Fibroblast of pulmonary artery (primary cell): ENCODE data around the gene SLCO4C1.

Experiments used
- DNase-seq: peaks from one replicate; pipeline ENCODE4 v3.0.0-alpha.2; 2010; ENCODE audit warnings: low read depth
- H3K4me3 ChIP-seq: replicated peaks from 2 replicates; pipeline ENCODE4 v1.5.1; 2011; ENCODE audit warnings: low read depth, mild to moderate bottlenecking, control low read depth, low read length, moderate library complexity
- TF ChIP-seq, protein P1 (sequence below): IDR thresholded peaks from 2 replicates; pipeline ENCODE4 v1.5.1; 2011; ENCODE audit warnings: mild to moderate bottlenecking, control low read depth, low read length, inconsistent platforms; ENCODE audit errors: missing control alignments

The SLCO4C1 gene

DNA sequence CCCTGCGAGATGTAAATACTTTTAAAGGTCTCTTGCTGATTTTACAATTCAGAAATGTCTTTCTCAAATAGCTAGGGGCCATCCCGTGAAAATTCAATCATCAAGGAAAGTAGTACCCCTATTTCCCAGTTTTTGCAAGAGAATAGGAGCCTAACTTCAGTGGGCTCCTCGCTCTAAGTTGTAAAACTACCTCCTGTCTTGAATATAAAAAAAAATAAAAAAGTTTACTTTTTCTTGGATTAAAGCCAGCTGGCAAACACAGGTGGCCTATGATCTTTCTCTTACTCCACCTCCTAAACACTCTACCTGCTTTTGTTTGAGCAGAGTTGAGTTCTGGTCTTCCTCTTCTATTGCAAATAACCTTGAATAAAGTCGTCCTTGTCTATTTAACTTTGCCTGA, 79.4 kb downstream of the SLCO4C1 start:
- TF ChIP-seq, protein P1, sequence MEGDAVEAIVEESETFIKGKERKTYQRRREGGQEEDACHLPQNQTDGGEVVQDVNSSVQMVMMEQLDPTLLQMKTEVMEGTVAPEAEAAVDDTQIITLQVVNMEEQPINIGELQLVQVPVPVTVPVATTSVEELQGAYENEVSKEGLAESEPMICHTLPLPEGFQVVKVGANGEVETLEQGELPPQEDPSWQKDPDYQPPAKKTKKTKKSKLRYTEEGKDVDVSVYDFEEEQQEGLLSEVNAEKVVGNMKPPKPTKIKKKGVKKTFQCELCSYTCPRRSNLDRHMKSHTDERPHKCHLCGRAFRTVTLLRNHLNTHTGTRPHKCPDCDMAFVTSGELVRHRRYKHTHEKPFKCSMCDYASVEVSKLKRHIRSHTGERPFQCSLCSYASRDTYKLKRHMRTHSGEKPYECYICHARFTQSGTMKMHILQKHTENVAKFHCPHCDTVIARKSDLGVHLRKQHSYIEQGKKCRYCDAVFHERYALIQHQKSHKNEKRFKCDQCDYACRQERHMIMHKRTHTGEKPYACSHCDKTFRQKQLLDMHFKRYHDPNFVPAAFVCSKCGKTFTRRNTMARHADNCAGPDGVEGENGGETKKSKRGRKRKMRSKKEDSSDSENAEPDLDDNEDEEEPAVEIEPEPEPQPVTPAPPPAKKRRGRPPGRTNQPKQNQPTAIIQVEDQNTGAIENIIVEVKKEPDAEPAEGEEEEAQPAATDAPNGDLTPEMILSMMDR = no peak

GRCh38 chr5:102211165-102211564, 84.9 kb downstream of the SLCO4C1 start:
- H3K4me3 ChIP-seq = no peak overlapping the region
- TF ChIP-seq, protein P1 = no peak
- DNase-seq = no peak

More for the DNA sequence above, 79.4 kb downstream of the SLCO4C1 start:
- H3K4me3 ChIP-seq = no peak overlapping the region
- no peak for DNase-seq

DNA sequence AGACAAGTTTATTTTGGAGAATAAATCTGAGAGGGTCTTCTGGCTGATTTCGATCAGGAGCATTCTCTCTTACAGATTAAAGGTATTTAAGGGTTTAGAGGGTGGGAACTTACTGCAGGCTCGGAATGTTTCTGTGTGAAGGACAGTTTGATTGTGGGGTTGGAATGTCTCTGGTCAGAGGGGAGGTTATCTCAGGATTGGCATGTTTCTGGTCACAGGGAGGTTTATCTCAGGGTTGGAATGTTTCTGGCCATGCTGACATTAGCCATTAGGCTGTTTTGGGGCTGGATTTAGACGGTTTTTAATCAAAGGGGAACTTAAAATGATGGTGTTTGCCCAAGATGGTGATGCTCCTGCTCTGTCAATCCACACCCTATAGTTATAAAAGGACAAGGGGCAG, 95.2 kb downstream of the SLCO4C1 start:
- no peak for DNase-seq
- no peak overlapping the region for H3K4me3 ChIP-seq
- TF ChIP-seq, protein P1 = no peak

GRCh38 chr5:102196481-102196880, 99.6 kb downstream of the SLCO4C1 start:
- DNase-seq = no peak
- no peak overlapping the region for H3K4me3 ChIP-seq
- TF ChIP-seq, protein P1 = no peak
